CD14-positive monocyte (primary cell): Measurements from ENCODE around the gene BOD1L1. TPM values are rescaled to one million over a fixed set of nuclear protein-coding genes. Genes with fewer than 3 reads are reported as not detected.

Experiments
- DNase-seq, 3 donors: peaks; one replicate each; pipeline ENCODE4 v3.0.0-alpha.2; 2011 to 2022
- H2AFZ ChIP-seq: 2 replicates; pipeline ENCODE4 v1.6.0; 2012; ENCODE audit warnings: mild to moderate bottlenecking, low read depth, low read length, inconsistent platforms; ENCODE audit not compliant: insufficient read depth, poor library complexity, severe bottlenecking
- H3K27ac ChIP-seq, 2 donors: 1 replicate in 1 of 2; 2 replicates in 1 of 2; pipeline ENCODE4 v1.5.1; 2012 to 2013; ENCODE audit warnings: low read length in 2 of 2, control low read depth in 1 of 2, inconsistent platforms in 1 of 2, low read depth in 1 of 2, mild to moderate bottlenecking in 1 of 2
- H3K27me3 ChIP-seq, 2 donors: one replicate each; pipeline versions ENCODE4 v1.6.0 to v1.6.1; 2011 to 2013; ENCODE audit warnings: low read length in 2 of 2; ENCODE audit not compliant: control insufficient read depth in 2 of 2, insufficient read depth in 2 of 2
- H3K36me3 ChIP-seq, 2 donors: replicated peaks in 1 of 2; 1 replicate in 1 of 2; 2 replicates in 1 of 2; pipeline versions ENCODE4 v1.5.1 to v1.6.1; 2012 to 2013; ENCODE audit warnings: low read length in 2 of 2, control low read depth in 1 of 2, inconsistent platforms in 1 of 2, mild to moderate bottlenecking in 1 of 2; ENCODE audit not compliant: insufficient read depth in 2 of 2, control insufficient read depth in 1 of 2
- H3K4me1 ChIP-seq, 2 donors: 1 replicate in 1 of 2; 2 replicates in 1 of 2; pipeline versions ENCODE4 v1.5.1 to v1.6.1; 2012 to 2013; ENCODE audit warnings: low read length in 2 of 2, control low read depth in 1 of 2, inconsistent platforms in 1 of 2, mild to moderate bottlenecking in 1 of 2, moderate library complexity in 1 of 2; ENCODE audit not compliant: insufficient read depth in 2 of 2, control insufficient read depth in 1 of 2
- H3K4me2 ChIP-seq: replicated peaks from 2 replicates; pipeline ENCODE3; 2012; ENCODE audit warnings: low read length, moderate library complexity, mild to moderate bottlenecking; ENCODE audit not compliant: poor library complexity, severe bottlenecking; ENCODE audit errors: extremely low read depth
- H3K4me3 ChIP-seq, 3 experiments: fragments of 200-600 bp in 1 of 3; sonication (generic) in 1 of 3; replicated peaks in 1 of 3; 1 replicate in 2 of 3; 2 replicates in 1 of 3; pipeline ENCODE4 v1.5.1; 2011 to 2013; ENCODE audit warnings: low read length in 3 of 3, mild to moderate bottlenecking in 3 of 3, control low read depth in 2 of 3, low read depth in 2 of 3, inconsistent platforms in 1 of 3, moderate library complexity in 1 of 3
- H3K79me2 ChIP-seq: 2 replicates; pipeline ENCODE4 v1.6.0; 2012; ENCODE audit warnings: mild to moderate bottlenecking, control low read depth, inconsistent platforms, low read length, moderate library complexity; ENCODE audit not compliant: insufficient read depth
- H3K9ac ChIP-seq: 2 replicates; pipeline ENCODE4 v1.6.0; 2017; ENCODE audit warnings: low read length, mild to moderate bottlenecking; ENCODE audit not compliant: insufficient read depth, poor library complexity, severe bottlenecking
- H3K9me3 ChIP-seq, 2 donors: replicated peaks in 1 of 2; 1 replicate in 1 of 2; 2 replicates in 1 of 2; pipeline versions ENCODE4 v1.5.1 to v1.6.1; 2012 to 2013; ENCODE audit warnings: low read length in 2 of 2, control low read depth in 1 of 2; ENCODE audit not compliant: control insufficient read depth in 1 of 2, insufficient read depth in 1 of 2
- H4K20me1 ChIP-seq: 2 replicates; pipeline ENCODE4 v1.6.0; 2012; ENCODE audit warnings: mild to moderate bottlenecking, low read length, control low read depth, moderate library complexity; ENCODE audit not compliant: insufficient read depth
- H3K27ac Mint-ChIP-seq, 7 donors: one replicate each; pipeline ENCODE4 v1.8.0; 2020; ENCODE audit warnings: mild to moderate bottlenecking in 7 of 7, mixed read lengths in 7 of 7, moderate library complexity in 6 of 7, inconsistent platforms in 2 of 7
- H3K27me3 Mint-ChIP-seq, 3 donors: one replicate each; pipeline ENCODE4 v1.8.0; 2021 to 2022; ENCODE audit warnings: low read depth in 3 of 3, mild to moderate bottlenecking in 3 of 3, mixed read lengths in 3 of 3, moderate library complexity in 3 of 3, inconsistent platforms in 1 of 3
- H3K36me3 Mint-ChIP-seq, 2 donors: one replicate each; pipeline ENCODE4 v1.8.0; 2020; ENCODE audit warnings: mixed read lengths in 2 of 2, inconsistent platforms in 1 of 2, mild to moderate bottlenecking in 1 of 2
- H3K4me1 Mint-ChIP-seq: one replicate; pipeline ENCODE4 v1.8.0; 2020; ENCODE audit warnings: mild to moderate bottlenecking, mixed read lengths
- H3K4me3 Mint-ChIP-seq, 2 donors: one replicate each; pipeline ENCODE4 v1.8.0; 2020; ENCODE audit warnings: mild to moderate bottlenecking in 2 of 2, mixed read lengths in 2 of 2, moderate library complexity in 1 of 2
- H3K9me3 Mint-ChIP-seq, 7 donors: one replicate each; pipeline ENCODE4 v1.8.0; 2020 to 2022; ENCODE audit warnings: mixed read lengths in 7 of 7, mild to moderate bottlenecking in 6 of 7, moderate library complexity in 6 of 7, inconsistent platforms in 2 of 7
- WGBS: methylation state at CpG from one replicate; pipeline ENCODE4 v1.1.5; 2013; ENCODE audit warnings: missing lambda C conversion rate; ENCODE audit not compliant: insufficient coverage; 5-methylcytosine and 5-hydroxymethylcytosine counted together
- intact Hi-C, 2 donors: fragments of 100-400 bp; cut with micrococcal nuclease; formaldehyde crosslinking; loops; one replicate each; pipeline versions ENCODE4 v1.15.0 to v1.15.1; 2023
- polyA plus RNA-seq, 3 donors: library from polyadenylated mRNA; depleted of rRNA in 1 of 3; unstranded in 2 of 3; stranded (reverse) in 1 of 3; fragments of 300-500 nt in 2 of 3; fragments of >200 nt in 1 of 3; fragmentation: Illumina TruSeq in 2 of 3; gene quantifications; 1 replicate in 2 of 3; 2 replicates in 1 of 3; pipeline ENCODE4 v1.2.3, GENCODE V29; 2012 to 2021
- TF ChIP-seq, protein P1 (sequence below): fragments of 200-600 bp; IDR thresholded peaks from one replicate; pipeline ENCODE4 v1.8.0; 2022; ENCODE audit warnings: antibody characterized with exemption, mild to moderate bottlenecking

The BOD1L1 gene
- polyA plus RNA-seq, 3 donors = 0.72 to 26.7 (median 1.5) TPM

DNA sequence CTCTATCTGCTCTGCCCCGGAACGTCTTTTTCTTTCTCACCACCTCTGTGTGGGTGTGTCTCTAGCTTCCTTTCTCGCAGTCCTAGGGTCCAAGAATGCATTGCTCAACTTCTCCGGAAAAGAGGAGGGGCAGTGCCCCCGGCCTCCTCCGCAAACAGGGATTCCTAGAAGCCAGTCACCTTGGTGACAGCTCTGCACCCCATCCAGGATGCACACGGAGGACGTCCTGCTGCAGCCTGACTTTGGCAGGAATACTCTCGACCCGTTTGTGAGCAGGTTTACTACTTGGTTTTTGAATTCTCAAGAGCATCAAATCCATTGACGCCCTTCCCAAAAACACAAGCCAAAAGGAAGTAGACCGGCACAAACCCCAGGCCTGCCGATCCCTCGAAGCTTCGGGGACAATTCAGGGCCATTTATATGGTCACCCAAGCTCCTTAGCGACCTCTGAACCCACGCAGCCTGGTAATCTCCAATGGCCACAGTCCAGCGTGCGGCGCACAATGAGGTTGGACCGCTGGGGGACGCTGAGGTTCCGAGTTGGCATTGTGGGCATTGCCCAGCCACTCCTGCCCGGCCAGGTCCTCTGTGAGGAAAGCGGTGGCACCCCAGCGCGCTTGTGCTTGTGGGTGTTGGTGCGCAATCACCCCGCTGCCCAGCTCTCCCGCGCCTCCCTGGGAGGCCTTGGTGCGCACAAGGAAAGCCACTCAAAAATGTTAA is 93.0 kb downstream of the BOD1L1 start:
- TF ChIP-seq, protein P1, sequence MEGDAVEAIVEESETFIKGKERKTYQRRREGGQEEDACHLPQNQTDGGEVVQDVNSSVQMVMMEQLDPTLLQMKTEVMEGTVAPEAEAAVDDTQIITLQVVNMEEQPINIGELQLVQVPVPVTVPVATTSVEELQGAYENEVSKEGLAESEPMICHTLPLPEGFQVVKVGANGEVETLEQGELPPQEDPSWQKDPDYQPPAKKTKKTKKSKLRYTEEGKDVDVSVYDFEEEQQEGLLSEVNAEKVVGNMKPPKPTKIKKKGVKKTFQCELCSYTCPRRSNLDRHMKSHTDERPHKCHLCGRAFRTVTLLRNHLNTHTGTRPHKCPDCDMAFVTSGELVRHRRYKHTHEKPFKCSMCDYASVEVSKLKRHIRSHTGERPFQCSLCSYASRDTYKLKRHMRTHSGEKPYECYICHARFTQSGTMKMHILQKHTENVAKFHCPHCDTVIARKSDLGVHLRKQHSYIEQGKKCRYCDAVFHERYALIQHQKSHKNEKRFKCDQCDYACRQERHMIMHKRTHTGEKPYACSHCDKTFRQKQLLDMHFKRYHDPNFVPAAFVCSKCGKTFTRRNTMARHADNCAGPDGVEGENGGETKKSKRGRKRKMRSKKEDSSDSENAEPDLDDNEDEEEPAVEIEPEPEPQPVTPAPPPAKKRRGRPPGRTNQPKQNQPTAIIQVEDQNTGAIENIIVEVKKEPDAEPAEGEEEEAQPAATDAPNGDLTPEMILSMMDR = no peak
- peaks cover 8 to 80% of the 10 kb centered on the region in 2 donors for H3K9me3 ChIP-seq

DNA sequence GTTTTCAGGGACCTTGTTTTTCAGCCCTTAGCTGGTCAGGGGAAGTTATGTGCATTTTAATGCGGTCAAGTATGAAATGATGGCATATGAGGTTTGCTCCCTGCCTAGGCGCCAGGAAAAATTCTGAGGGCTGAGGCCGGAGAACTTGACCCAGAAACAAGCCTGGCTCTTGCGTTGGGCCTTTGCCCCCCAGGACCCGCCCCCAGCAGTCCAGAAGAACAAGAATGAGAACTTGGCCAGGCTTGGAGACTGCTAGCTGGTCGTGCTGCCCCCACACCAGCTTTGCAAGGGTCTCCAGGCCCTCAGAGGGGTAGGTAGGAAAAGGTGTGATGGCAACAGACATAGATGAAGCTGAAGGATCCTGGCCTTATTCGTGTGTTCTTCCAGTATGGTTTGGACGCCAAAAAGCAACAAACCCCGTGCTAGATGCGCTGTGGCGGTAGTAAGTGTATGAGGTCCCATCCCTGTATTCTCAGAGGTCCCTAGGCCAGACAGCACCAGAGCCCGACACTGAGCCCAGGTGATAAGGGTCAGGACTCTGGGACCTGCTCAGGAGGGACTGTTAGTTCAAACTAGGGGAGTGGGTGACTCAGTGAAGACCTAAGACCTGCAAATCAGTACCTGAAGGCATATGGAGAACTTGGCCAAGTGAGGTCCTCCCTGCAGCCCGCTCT is 93.7 kb downstream of the BOD1L1 start:
- no peaks in the 10 kb centered on the region for H4K20me1 ChIP-seq
- no peaks in the 10 kb centered on the region for H3K79me2 ChIP-seq
- peaks cover 49% of the 10 kb centered on the region for H3K4me1 Mint-ChIP-seq
- H3K4me2 ChIP-seq = no peak overlapping the region
- H3K4me3 Mint-ChIP-seq = peak overlapping the region in 1 of 2 donors; percentile 84
- peaks cover 14 to 85% of the 10 kb centered on the region in 2 donors for H3K9me3 ChIP-seq
- TF ChIP-seq, protein P1 = no peak
- peaks cover 98 to 99% of the 10 kb centered on the region in 2 donors for H3K27me3 ChIP-seq
- peaks cover 0 to 62% (median 30%) of the 10 kb centered on the region in 7 donors for H3K9me3 Mint-ChIP-seq
- H3K4me3 ChIP-seq = no peak overlapping the region
- H2AFZ ChIP-seq = no peak overlapping the region
- H3K9ac ChIP-seq = no peak overlapping the region
- DNase-seq = no peak
- H3K36me3 Mint-ChIP-seq = peaks cover 8 to 23% of the 10 kb centered on the region in 2 donors
- intact Hi-C loops = no loop called here
- no peak overlapping the region for H3K27ac Mint-ChIP-seq
- no peaks in the 10 kb centered on the region for H3K36me3 ChIP-seq
- H3K27ac ChIP-seq = no peak overlapping the region
- WGBS = 15% methylated on average over 9 of the region's 13 CpGs
- H3K27me3 Mint-ChIP-seq = peaks cover 99% of the 10 kb centered on the region in 3 donors
- peaks cover 28 to 35% of the 10 kb centered on the region in 2 donors for H3K4me1 ChIP-seq

More for the DNA sequence above, 93.0 kb downstream of the BOD1L1 start:
- Mint-ChIP-seq H3K4me1 (peaks cover 48% of the 10 kb centered on the region), H3K9me3 (peaks cover 0 to 60% (median 23%) of the 10 kb centered on the region in 7 donors), H3K27ac (peak overlapping the region in 1 of 7 donors; percentile 21), H3K27me3 (peaks cover 99% of the 10 kb centered on the region in 3 donors), H3K4me3 (peak overlapping the region in 1 of 2 donors; percentile 84), H3K36me3 (peaks cover 6 to 18% of the 10 kb centered on the region in 2 donors)
- WGBS = 4% methylated on average over 27 of the region's 32 CpGs
- no peak overlapping the region for H3K27ac ChIP-seq
- H3K4me3 ChIP-seq = no peak overlapping the region
- H3K27me3 ChIP-seq = peaks cover 99% of the 10 kb centered on the region in 2 donors
- H3K4me1 ChIP-seq = peaks cover 21 to 28% of the 10 kb centered on the region in 2 donors
- intact Hi-C loops = no loop called here
- H3K9ac ChIP-seq = no peak overlapping the region
- no peaks in the 10 kb centered on the region for H4K20me1 ChIP-seq
- no peaks in the 10 kb centered on the region for H3K36me3 ChIP-seq
- no peak for DNase-seq
- no peaks in the 10 kb centered on the region for H3K79me2 ChIP-seq
- H2AFZ ChIP-seq = no peak overlapping the region
- H3K4me2 ChIP-seq = no peak overlapping the region
